Transverse colon (tissue), 4 donors: ENCODE results near the gene ANTXR2. TPM values are rescaled to one million over a fixed set of nuclear protein-coding genes. Genes with fewer than 3 reads are reported as not detected.
"Not testable (repeated sequence)": the region's sequence is repeated elsewhere in the genome, so short reads cannot be mapped to it uniquely, and the experiment has no call there.

Experiments
- DNase-seq: peaks from one replicate; pipeline ENCODE4 v3.0.0-alpha.2; 2019
- H3K27ac ChIP-seq, 4 donors: fragments of 200-600 bp; sonication (generic); 2 replicates each; pipeline ENCODE4 v1.5.1; 2016 to 2018; ENCODE audit warnings: inconsistent platforms in 4 of 4
- H3K27me3 ChIP-seq: fragments of 200-600 bp; sonication (generic); 2 replicates; pipeline ENCODE4 v1.5.1; 2017; ENCODE audit warnings: inconsistent platforms
- H3K36me3 ChIP-seq, 4 donors: fragments of 200-600 bp; sonication (generic); 2 replicates each; pipeline ENCODE4 v1.5.1; 2017 to 2019; ENCODE audit warnings: inconsistent platforms in 4 of 4
- H3K4me1 ChIP-seq, 4 donors: fragments of 200-600 bp; sonication (generic); 2 replicates each; pipeline ENCODE4 v1.5.1; 2017 to 2020; ENCODE audit warnings: inconsistent platforms in 4 of 4
- H3K4me3 ChIP-seq, 4 donors: fragments of 200-600 bp; sonication (generic); 1 replicate in 1 of 4; 2 replicates in 3 of 4; pipeline versions ENCODE4 v1.5.1 to v1.6.1; 2017 to 2019; ENCODE audit warnings: inconsistent platforms in 4 of 4
- H3K9me3 ChIP-seq, 2 donors: fragments of 200-600 bp; sonication (generic); 2 replicates each; pipeline ENCODE4 v1.5.1; 2017 to 2019; ENCODE audit warnings: inconsistent platforms in 2 of 2
- EP300 ChIP-seq: sonication (generic); formaldehyde crosslinking; IDR thresholded peaks from one replicate; pipeline ENCODE4 v1.6.1; 2017; ENCODE audit warnings: antibody characterized with exemption, low read depth
- POLR2A ChIP-seq: fragments of 450-650 bp; IDR thresholded peaks from one replicate; pipeline ENCODE4 v1.6.1; 2016; ENCODE audit warnings: antibody characterized with exemption, mild to moderate bottlenecking, moderate library complexity
- POLR2AphosphoS5 ChIP-seq, 3 donors: sonication (generic); formaldehyde crosslinking; IDR thresholded peaks; one replicate each; pipeline ENCODE4 v1.6.1; 2016; ENCODE audit warnings: antibody characterized with exemption in 3 of 3
- WGBS, 2 donors: methylation state at CpG; one replicate each; pipeline ENCODE4 v1.1.5; 2018; ENCODE audit warnings: low coverage in 1 of 2; 5-methylcytosine and 5-hydroxymethylcytosine counted together
- in situ Hi-C, 4 donors: fragments of 200-750 bp; cut with MboI; loops; one replicate each; pipeline versions ENCODE4 v1.15.0 to v1.15.1; 2017; ENCODE audit warnings: low sequenced_read_pairs in 3 of 4, low pct_ligation_motif_present in 1 of 4, low pct_unique_long_range_greater_than_20kb in 1 of 4
- intact Hi-C: fragments of 100-400 bp; cut with DNase I; formaldehyde crosslinking; loops from one replicate; pipeline ENCODE4 v1.15.1; 2023; ENCODE audit warnings: low total_unique reads
- total RNA-seq, 4 donors: library from RNA; depleted of rRNA; stranded (reverse); fragments of >200 nt; gene quantifications; one replicate each; pipeline ENCODE4 v1.1.0, GENCODE V29; 2016
- TF ChIP-seq, protein P1 (sequence below), 5 experiments: fragments of 200-600 bp in 3 of 5; fragments of 450-650 bp in 2 of 5; sonication (generic) in 3 of 5; IDR thresholded peaks; 1 replicate in 2 of 5; 2 replicates in 3 of 5; pipeline ENCODE4 v1.5.1; 2016 to 2017; ENCODE audit warnings: antibody characterized with exemption in 5 of 5, inconsistent platforms in 3 of 5, mild to moderate bottlenecking in 2 of 5, moderate library complexity in 1 of 5

The ANTXR2 gene
- total RNA-seq, 4 donors from 2014 or later = 46.8 to 89.8 (median 76.0) TPM

DNA sequence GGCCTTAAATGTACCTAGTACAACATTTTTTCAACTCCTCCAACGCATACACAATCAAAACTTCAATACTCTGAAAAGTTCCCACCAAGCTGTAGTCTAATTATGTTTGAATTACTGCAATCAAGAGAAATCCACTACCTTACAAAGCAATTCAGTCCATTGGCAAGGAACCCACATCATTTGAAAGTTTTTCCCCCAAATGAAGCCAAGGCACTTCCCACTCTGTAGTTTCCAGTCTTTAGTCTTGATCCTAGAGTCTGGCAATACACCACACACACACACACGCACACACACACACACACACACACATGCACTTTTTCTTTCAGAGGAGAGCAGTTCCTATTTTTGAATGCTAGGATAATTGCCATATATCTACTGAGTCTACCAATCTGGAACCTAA is 79.6 kb downstream of the ANTXR2 start:
- TF ChIP-seq POLR2AphosphoS5 (IDR thresholded peaks at IDR 0.05) = no peak
- TF ChIP-seq EP300 = no peak
- TF ChIP-seq, protein P1, sequence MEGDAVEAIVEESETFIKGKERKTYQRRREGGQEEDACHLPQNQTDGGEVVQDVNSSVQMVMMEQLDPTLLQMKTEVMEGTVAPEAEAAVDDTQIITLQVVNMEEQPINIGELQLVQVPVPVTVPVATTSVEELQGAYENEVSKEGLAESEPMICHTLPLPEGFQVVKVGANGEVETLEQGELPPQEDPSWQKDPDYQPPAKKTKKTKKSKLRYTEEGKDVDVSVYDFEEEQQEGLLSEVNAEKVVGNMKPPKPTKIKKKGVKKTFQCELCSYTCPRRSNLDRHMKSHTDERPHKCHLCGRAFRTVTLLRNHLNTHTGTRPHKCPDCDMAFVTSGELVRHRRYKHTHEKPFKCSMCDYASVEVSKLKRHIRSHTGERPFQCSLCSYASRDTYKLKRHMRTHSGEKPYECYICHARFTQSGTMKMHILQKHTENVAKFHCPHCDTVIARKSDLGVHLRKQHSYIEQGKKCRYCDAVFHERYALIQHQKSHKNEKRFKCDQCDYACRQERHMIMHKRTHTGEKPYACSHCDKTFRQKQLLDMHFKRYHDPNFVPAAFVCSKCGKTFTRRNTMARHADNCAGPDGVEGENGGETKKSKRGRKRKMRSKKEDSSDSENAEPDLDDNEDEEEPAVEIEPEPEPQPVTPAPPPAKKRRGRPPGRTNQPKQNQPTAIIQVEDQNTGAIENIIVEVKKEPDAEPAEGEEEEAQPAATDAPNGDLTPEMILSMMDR (IDR thresholded peaks at IDR 0.05) = no peak
- Histone ChIP-seq H3K27ac (no peak overlapping the region), H3K4me3 (no peak overlapping the region), H3K27me3 (no peaks in the 10 kb centered on the region), H3K36me3 (no peaks in the 10 kb centered on the region), H3K9me3 (no peaks in the 10 kb centered on the region), H3K4me1 (peaks cover 0 to 22% (median 3%) of the 10 kb centered on the region in 4 donors)
- intact Hi-C loops = no loop called here
- no peak for DNase-seq
- in situ Hi-C loops = no loop called here
- WGBS, 2 donors = 63 to 70% methylated on average over 2 of the region's 2 CpGs

DNA sequence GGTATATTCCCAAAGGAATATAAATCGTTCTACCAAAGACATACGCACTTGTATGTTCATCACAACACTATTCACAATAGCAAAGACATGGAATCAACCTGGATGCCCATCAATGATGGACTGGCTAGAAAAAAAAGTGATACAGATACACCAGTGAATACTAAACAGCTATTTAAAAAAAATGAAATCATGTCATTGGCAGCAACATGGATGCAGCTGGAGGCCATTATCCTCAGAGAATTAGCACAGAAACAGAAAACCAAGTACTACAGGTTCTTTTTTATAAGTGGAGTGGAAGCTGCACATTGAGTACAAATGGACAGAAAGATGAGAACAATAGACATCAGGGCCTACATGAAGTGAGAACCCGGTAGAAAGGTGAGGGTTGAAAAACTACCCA is 81.4 kb downstream of the ANTXR2 start:
- intact Hi-C loops (no loop called here), in situ Hi-C loops (no loop called here)
- Histone ChIP-seq H3K27me3 (no peaks in the 10 kb centered on the region), H3K9me3 (no peaks in the 10 kb centered on the region), H3K27ac (no peak overlapping the region), H3K4me1 (peaks cover 0 to 15% (median 0%) of the 10 kb centered on the region in 4 donors), H3K4me3 (no peak overlapping the region), H3K36me3 (no peaks in the 10 kb centered on the region)
- WGBS, 2 donors = 98% methylated on average over 3 of the region's 3 CpGs
- TF ChIP-seq POLR2A (no peak), EP300 (no peak), POLR2AphosphoS5 (IDR thresholded peaks at IDR 0.05) (no peak)
- TF ChIP-seq, protein P1 (IDR thresholded peaks at IDR 0.05) = no peak
- no peak for DNase-seq

DNA sequence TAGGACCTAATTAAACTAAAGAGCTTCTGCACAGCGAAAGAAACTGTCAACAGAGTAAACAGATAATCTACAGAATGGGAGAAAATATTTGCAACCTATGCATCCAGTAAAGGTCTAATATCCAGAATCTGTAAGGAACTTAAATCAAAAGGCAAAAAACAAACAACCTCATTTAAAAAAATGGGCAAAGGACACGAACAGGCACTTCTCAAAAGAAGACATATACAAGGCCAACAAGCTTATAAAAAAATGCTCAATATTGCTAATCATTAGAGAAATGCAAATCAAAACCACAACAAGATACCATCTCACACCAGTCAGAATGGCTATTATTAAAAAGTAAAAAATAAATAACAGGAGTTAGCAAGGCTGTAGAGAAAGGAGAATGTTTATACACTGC is 81.9 kb downstream of the ANTXR2 start:
- DNase-seq, H3K36me3 ChIP-seq, H3K4me3 ChIP-seq, in situ Hi-C loops, H3K27me3 ChIP-seq, H3K27ac ChIP-seq, H3K9me3 ChIP-seq, intact Hi-C loops: not testable (repeated sequence)
- peaks cover 0 to 12% (median 0%) of the 10 kb centered on the region in 4 donors for H3K4me1 ChIP-seq
- 94% methylated on average over 2 of the region's 2 CpGs for WGBS, 2 donors

DNA sequence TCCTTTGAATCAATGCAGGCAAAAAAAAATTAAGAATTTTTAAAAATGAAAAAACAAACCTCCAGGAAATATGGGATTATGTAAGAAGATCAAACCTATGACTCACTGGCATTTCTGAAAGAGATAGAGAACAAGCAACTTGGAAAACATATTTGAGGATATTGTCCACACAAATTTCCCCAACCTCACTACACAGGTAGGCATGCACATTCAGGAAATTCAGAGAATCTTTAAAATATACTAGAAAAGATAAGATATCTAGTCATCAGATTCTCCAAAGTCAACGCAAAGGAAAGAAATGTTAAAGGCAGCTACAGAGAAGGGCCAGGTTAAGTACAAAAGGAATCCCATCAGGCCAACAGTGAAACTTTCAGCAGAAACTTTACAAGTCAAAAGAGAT is 85.6 kb downstream of the ANTXR2 start:
- Histone ChIP-seq H3K27ac (no peak overlapping the region), H3K4me1 (peaks cover 0 to 12% (median 0%) of the 10 kb centered on the region in 4 donors), H3K27me3 (no peaks in the 10 kb centered on the region), H3K4me3 (no peak overlapping the region), H3K36me3 (peaks cover 0 to 11% (median 5%) of the 10 kb centered on the region in 4 donors), H3K9me3 (no peaks in the 10 kb centered on the region)
- no peak for DNase-seq
- in situ Hi-C loops = no loop called here
- TF ChIP-seq POLR2A (no peak), EP300 (no peak), POLR2AphosphoS5 (IDR thresholded peaks at IDR 0.05) (no peak)
- TF ChIP-seq, protein P1 (IDR thresholded peaks at IDR 0.05) = no peak
- intact Hi-C loops = no loop called here
- WGBS, 2 donors = 97 to 100% methylated on average over 1 of the region's 1 CpG

DNA sequence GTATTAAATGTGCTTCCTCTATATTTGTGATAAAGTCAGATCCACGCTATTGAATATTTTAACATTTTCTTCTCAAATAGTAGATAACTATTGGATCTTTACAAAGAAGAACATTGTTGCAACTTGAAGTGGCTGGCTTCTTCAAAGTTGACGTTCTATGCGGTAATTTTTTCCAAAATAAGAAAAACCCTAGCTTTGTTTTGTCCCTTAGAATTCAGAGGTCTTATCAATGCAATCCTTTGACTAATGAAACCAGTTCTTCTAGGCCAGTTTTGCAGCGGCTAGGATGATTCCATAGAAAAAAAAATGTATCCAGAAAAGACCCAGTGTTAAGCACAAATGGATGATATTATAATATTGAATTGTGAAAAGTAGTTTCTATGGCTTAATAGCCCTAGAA is 89.6 kb downstream of the ANTXR2 start:
- Histone ChIP-seq H3K27me3 (no peaks in the 10 kb centered on the region), H3K27ac (no peak overlapping the region), H3K4me1 (peaks cover 0 to 7% (median 0%) of the 10 kb centered on the region in 4 donors), H3K9me3 (no peaks in the 10 kb centered on the region), H3K4me3 (no peak overlapping the region), H3K36me3 (peaks cover 0 to 11% (median 5%) of the 10 kb centered on the region in 4 donors)
- intact Hi-C loops = no loop called here
- DNase-seq = no peak
- TF ChIP-seq POLR2AphosphoS5 (IDR thresholded peaks at IDR 0.05) (no peak), EP300 (no peak), POLR2A (no peak)
- TF ChIP-seq, protein P1 (IDR thresholded peaks at IDR 0.05) = no peak
- in situ Hi-C loops = no loop called here
- WGBS, 2 donors = 91 to 96% methylated on average over 4 of the region's 4 CpGs
